ENCODE data around the gene MIEN1.

The MIEN1 gene

GRCh38 chr17:39724731-39725130 lies 5.6 kb downstream of the MIEN1 start:
- no peak overlapping the region for H3K27ac ChIP-seq
- no peak for TF ChIP-seq CTCF (IDR thresholded peaks at IDR 0.05)
- H3K4me1 ChIP-seq (ENCODE audit: control insufficient read depth in 1 of 2, insufficient read depth in 1 of 2, low read depth in 1 of 2, low read length in 1 of 2): peaks cover 5 to 8% of the 10 kb centered on the region in 2 experiments
- no peaks in the 10 kb centered on the region for H3K27me3 ChIP-seq
- no peaks in the 10 kb centered on the region for H3K9me3 ChIP-seq
- H3K4me3 ChIP-seq (ENCODE audit: low read depth in 1 of 2, low read length in 1 of 2): no peak overlapping the region
- H3K36me3 ChIP-seq: peaks cover 33% of the 10 kb centered on the region

- H3K9me3 ChIP-seq: no peaks in the 10 kb centered on the region
- TF ChIP-seq CTCF (IDR thresholded peaks at IDR 0.05): no peak
Observed at GRCh38 chr17:39722965-39723848, 7.1 kb downstream of the MIEN1 start.

GRCh38 chr17:39722104-39722503 lies 8.2 kb downstream of the MIEN1 start:
- no peak overlapping the region for H3K27ac ChIP-seq
- H3K4me1 ChIP-seq (ENCODE audit: control insufficient read depth in 1 of 2, insufficient read depth in 1 of 2, low read depth in 1 of 2, low read length in 1 of 2): no peaks in the 10 kb centered on the region
- H3K36me3 ChIP-seq: peaks cover 7% of the 10 kb centered on the region
- H3K4me3 ChIP-seq (ENCODE audit: low read depth in 1 of 2, low read length in 1 of 2): no peak overlapping the region
- no peaks in the 10 kb centered on the region for H3K27me3 ChIP-seq
- TF ChIP-seq CTCF (IDR thresholded peaks at IDR 0.05): no peak
- no peaks in the 10 kb centered on the region for H3K9me3 ChIP-seq

More at GRCh38 chr17:39722965-39723848, 7.1 kb downstream of the MIEN1 start:
- Histone ChIP-seq H3K27me3 (no peaks in the 10 kb centered on the region), H3K4me1 (ENCODE audit: control insufficient read depth in 1 of 2, insufficient read depth in 1 of 2, low read depth in 1 of 2, low read length in 1 of 2) (no peaks in the 10 kb centered on the region), H3K27ac (no peak overlapping the region), H3K36me3 (peaks cover 18% of the 10 kb centered on the region), H3K4me3 (ENCODE audit: low read depth in 1 of 2, low read length in 1 of 2) (no peak overlapping the region)

GRCh38 chr17:39719563-39720355 lies 10.6 kb downstream of the MIEN1 start:
- no peak overlapping the region for H3K27ac ChIP-seq
- H3K36me3 ChIP-seq: no peaks in the 10 kb centered on the region
- TF ChIP-seq CTCF (IDR thresholded peaks at IDR 0.05): no peak

GRCh38 chr17:39717660-39718059 lies 12.7 kb downstream of the MIEN1 start:
- Histone ChIP-seq H3K9me3 (no peaks in the 10 kb centered on the region), H3K36me3 (no peaks in the 10 kb centered on the region), H3K4me1 (ENCODE audit: control insufficient read depth in 1 of 2, insufficient read depth in 1 of 2, low read depth in 1 of 2, low read length in 1 of 2) (no peaks in the 10 kb centered on the region), H3K27me3 (no peaks in the 10 kb centered on the region), H3K4me3 (ENCODE audit: low read depth in 1 of 2, low read length in 1 of 2) (no peak overlapping the region), H3K27ac (no peak overlapping the region)
- no peak for TF ChIP-seq CTCF (IDR thresholded peaks at IDR 0.05)

More at GRCh38 chr17:39719563-39720355, 10.6 kb downstream of the MIEN1 start:
- Histone ChIP-seq H3K4me3 (ENCODE audit: low read depth in 1 of 2, low read length in 1 of 2) (no peak overlapping the region), H3K9me3 (no peaks in the 10 kb centered on the region), H3K4me1 (ENCODE audit: control insufficient read depth in 1 of 2, insufficient read depth in 1 of 2, low read depth in 1 of 2, low read length in 1 of 2) (no peaks in the 10 kb centered on the region), H3K27me3 (no peaks in the 10 kb centered on the region)

Data from neutrophil (primary cell).